GM23338 (cell line): Measurements from ENCODE around the gene TTC23. TPM values are rescaled to one million over a fixed set of nuclear protein-coding genes. Genes with fewer than 3 reads are reported as not detected.

Source experiments
- ATAC-seq: fragments of 200-7000 bp; cut with Tn5 transposase; 3 replicates; pipeline ENCODE4 v1.9.1; 2020
- DNase-seq: peaks from one replicate; pipeline ENCODE4 v3.0.0-alpha.2; 2015; ENCODE audit warnings: low spot score
- H2AFZ ChIP-seq: fragments of 200-600 bp; sonication (generic); 2 replicates; pipeline ENCODE4 v1.8.0; 2016; ENCODE audit warnings: antibody characterized with exemption, mild to moderate bottlenecking, moderate library complexity
- H3F3A ChIP-seq: fragments of 200-600 bp; sonication (generic); replicated peaks from 2 replicates; pipeline ENCODE4 v1.8.0; 2017; ENCODE audit warnings: antibody characterized with exemption, mixed run types, low read depth
- H3K27ac ChIP-seq: fragments of 200-600 bp; sonication (generic); 2 replicates; pipeline ENCODE4 v1.6.1; 2016; ENCODE audit warnings: low read depth
- H3K27me3 ChIP-seq: fragments of 200-600 bp; sonication (generic); 2 replicates; pipeline ENCODE4 v1.8.0; 2016; ENCODE audit warnings: mild to moderate bottlenecking, mixed run types, moderate library complexity; ENCODE audit not compliant: insufficient read depth
- H3K36me3 ChIP-seq: fragments of 200-600 bp; sonication (generic); 2 replicates; pipeline ENCODE4 v1.8.0; 2016; ENCODE audit warnings: mild to moderate bottlenecking; ENCODE audit not compliant: insufficient read depth
- H3K4me1 ChIP-seq: fragments of 200-600 bp; sonication (generic); 2 replicates; pipeline ENCODE4 v1.8.0; 2016; ENCODE audit warnings: mild to moderate bottlenecking, moderate library complexity; ENCODE audit not compliant: insufficient read depth
- H3K4me2 ChIP-seq: fragments of 200-600 bp; sonication (generic); 2 replicates; pipeline ENCODE4 v1.7.1; 2017; ENCODE audit warnings: mixed run types
- H3K4me3 ChIP-seq: fragments of 200-600 bp; sonication (generic); 2 replicates; pipeline ENCODE4 v1.6.1; 2016; ENCODE audit warnings: mixed run types
- H3K79me2 ChIP-seq: fragments of 200-600 bp; sonication (generic); replicated peaks from 2 replicates; pipeline ENCODE4 v1.8.0; 2017; ENCODE audit warnings: mild to moderate bottlenecking; ENCODE audit not compliant: insufficient read depth
- H3K9me2 ChIP-seq: fragments of 200-600 bp; sonication (generic); 2 replicates; pipeline ENCODE4 v1.8.0; 2017; ENCODE audit not compliant: insufficient read depth
- H4K20me1 ChIP-seq: fragments of 200-600 bp; sonication (generic); replicated peaks from 2 replicates; pipeline ENCODE4 v1.8.0; 2017; ENCODE audit warnings: mild to moderate bottlenecking; ENCODE audit not compliant: insufficient read depth
- H3K27ac Mint-ChIP-seq: 2 replicates; pipeline ENCODE4 v1.8.0; 2020; ENCODE audit warnings: inconsistent platforms, mild to moderate bottlenecking, moderate library complexity, mixed read lengths
- H3K27me3 Mint-ChIP-seq: 3 replicates; pipeline ENCODE4 v1.8.0; 2022; ENCODE audit warnings: low read depth, mild to moderate bottlenecking, moderate library complexity, mixed read lengths, inconsistent platforms; ENCODE audit not compliant: insufficient read depth, poor library complexity
- H3K36me3 Mint-ChIP-seq: 3 replicates; pipeline ENCODE4 v1.8.0; 2021; ENCODE audit warnings: low read depth, mild to moderate bottlenecking, inconsistent platforms, moderate library complexity, mixed read lengths
- H3K4me1 Mint-ChIP-seq: 3 replicates; pipeline ENCODE4 v1.8.0; 2020; ENCODE audit warnings: mild to moderate bottlenecking, inconsistent platforms, mixed read lengths
- H3K4me3 Mint-ChIP-seq: 3 replicates; pipeline ENCODE4 v1.8.0; 2021; ENCODE audit warnings: moderate library complexity, mild to moderate bottlenecking, inconsistent platforms, mixed read lengths
- H3K9me3 Mint-ChIP-seq: 3 replicates; pipeline ENCODE4 v1.8.0; 2020; ENCODE audit warnings: moderate library complexity, mild to moderate bottlenecking, inconsistent platforms, mixed read lengths
- CREB1 ChIP-seq: fragments of 250-450 bp; sonication (Bioruptor Pico); IDR thresholded peaks from 2 replicates; pipeline ENCODE4 v1.5.0; 2020; ENCODE audit warnings: low read depth, mild to moderate bottlenecking, moderate library complexity
- CTCF ChIP-seq, 2 experiments: fragments of 200-600 bp in 1 of 2; sonication (generic) in 1 of 2; conservative IDR thresholded peaks; 2 replicates each; pipeline versions ENCODE4 v1.5.1 to v1.6.1; 2016 to 2017; ENCODE audit warnings: antibody characterized with exemption in 2 of 2, low read depth in 2 of 2, mild to moderate bottlenecking in 2 of 2, moderate library complexity in 1 of 2
- ETS1 ChIP-seq: IDR thresholded peaks from 2 replicates; pipeline ENCODE4 v1.6.1; 2016; ENCODE audit warnings: antibody characterized with exemption
- EZH2 ChIP-seq: fragments of 200-600 bp; sonication (generic); IDR thresholded peaks from one replicate; pipeline ENCODE4 v1.8.0; 2017; ENCODE audit warnings: antibody characterized with exemption, mild to moderate bottlenecking, low read depth; ENCODE audit not compliant: unreplicated experiment
- EZH2phosphoT487 ChIP-seq: fragments of 200-600 bp; sonication (generic); IDR thresholded peaks from one replicate; pipeline ENCODE4 v1.8.1; 2018; ENCODE audit warnings: antibody characterized with exemption; ENCODE audit not compliant: unreplicated experiment
- JUNB ChIP-seq: IDR thresholded peaks from one replicate; pipeline ENCODE4 v1.6.1; 2016; ENCODE audit warnings: antibody characterized with exemption; ENCODE audit not compliant: unreplicated experiment
- NANOG ChIP-seq: IDR thresholded peaks from 2 replicates; pipeline ENCODE4 v1.6.1; 2016; ENCODE audit warnings: antibody characterized with exemption, borderline replicate concordance
- POLR2AphosphoS5 ChIP-seq: IDR thresholded peaks from 2 replicates; pipeline ENCODE4 v1.6.1; 2016; ENCODE audit warnings: antibody characterized with exemption, low read depth
- STAT1 ChIP-seq: IDR thresholded peaks from one replicate; pipeline ENCODE4 v1.6.1; 2016; ENCODE audit warnings: antibody characterized with exemption; ENCODE audit not compliant: unreplicated experiment
- ZNF114 ChIP-seq: fragments of 250-450 bp; sonication (Bioruptor Pico); IDR thresholded peaks from 2 replicates; pipeline ENCODE4 v1.5.0; 2020; ENCODE audit warnings: mild to moderate bottlenecking, moderate library complexity
- ZNF331 ChIP-seq: fragments of 250-450 bp; sonication (Bioruptor Pico); IDR thresholded peaks from 2 replicates; pipeline ENCODE4 v1.5.0; 2020; ENCODE audit warnings: low read depth, mild to moderate bottlenecking, moderate library complexity
- ZNF462 ChIP-seq: fragments of 250-450 bp; sonication (Bioruptor Pico); IDR thresholded peaks from 2 replicates; pipeline ENCODE4 v1.5.0; 2020; ENCODE audit warnings: mild to moderate bottlenecking, moderate library complexity
- polyA plus RNA-seq: library from polyadenylated mRNA; unstranded; fragments of >200 nt; fragmentation: Nextera tagmentation; extraction: Ambion mirVana; gene quantifications from 2 replicates; pipeline ENCODE4 v1.2.1, GENCODE V29; 2016
- total RNA-seq: library from RNA; depleted of rRNA; stranded (reverse); fragments of >200 nt; shearing (Covaris generic); gene quantifications from 2 replicates; pipeline ENCODE4 v1.2.3, GENCODE V29; 2014
- TF ChIP-seq, protein P1 (sequence below): IDR thresholded peaks from one replicate; pipeline ENCODE4 v1.6.1; 2018; ENCODE audit warnings: antibody characterized with exemption; ENCODE audit not compliant: unreplicated experiment

Gene TTC23
- total and polyA plus RNA-seq, 2 experiments from 2014 or later = 6.3 to 25.2 TPM

DNA sequence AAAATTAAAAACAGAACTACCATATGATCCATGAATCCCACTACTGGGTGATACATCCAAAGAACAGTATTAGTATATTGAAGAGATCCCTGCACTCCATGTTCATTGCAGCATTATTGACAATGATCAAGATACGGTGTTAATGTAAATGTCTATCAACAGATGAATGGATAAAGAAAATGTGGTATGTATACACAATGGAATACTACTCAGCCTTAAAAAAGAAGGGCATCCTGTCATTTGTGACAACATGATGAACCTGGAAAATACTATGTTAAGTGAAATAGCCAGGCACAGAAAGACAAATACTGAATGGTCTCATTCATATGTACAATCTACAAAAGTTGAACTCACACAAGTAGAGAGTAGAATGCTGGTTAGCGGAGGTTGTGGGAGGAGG lies 16.6 kb downstream of the TTC23 start:
- Mint-ChIP-seq H3K4me3 (no peak overlapping the region), H3K4me1 (0 out of 3 replicates have a peak, but pooled peaks cover under 1% of the 10 kb centered on the region), H3K27ac (no peak overlapping the region), H3K27me3 (no peaks in the 10 kb centered on the region), H3K36me3 (peaks cover 17% of the 10 kb centered on the region), H3K9me3 (no peaks in the 10 kb centered on the region; the same call in 2 of the 3 replicates)
- H3K79me2 ChIP-seq = no peaks in the 10 kb centered on the region
- no peak overlapping the region for H3K4me3 ChIP-seq
- TF ChIP-seq EZH2phosphoT487 (no peak), POLR2AphosphoS5 (no peak), ZNF331 (no peak), CREB1 (CRISPR knock-in tag) (no peak), EZH2 (no peak), CTCF (conservative IDR thresholded peaks at IDR 0.05; ENCODE audit: low read depth in 2 of 2) (no peak), JUNB (no peak), NANOG (no peak), ETS1 (no peak), ZNF114 (CRISPR knock-in tag) (no peak), ZNF462 (no peak), STAT1 (no peak)
- TF ChIP-seq, protein P1, sequence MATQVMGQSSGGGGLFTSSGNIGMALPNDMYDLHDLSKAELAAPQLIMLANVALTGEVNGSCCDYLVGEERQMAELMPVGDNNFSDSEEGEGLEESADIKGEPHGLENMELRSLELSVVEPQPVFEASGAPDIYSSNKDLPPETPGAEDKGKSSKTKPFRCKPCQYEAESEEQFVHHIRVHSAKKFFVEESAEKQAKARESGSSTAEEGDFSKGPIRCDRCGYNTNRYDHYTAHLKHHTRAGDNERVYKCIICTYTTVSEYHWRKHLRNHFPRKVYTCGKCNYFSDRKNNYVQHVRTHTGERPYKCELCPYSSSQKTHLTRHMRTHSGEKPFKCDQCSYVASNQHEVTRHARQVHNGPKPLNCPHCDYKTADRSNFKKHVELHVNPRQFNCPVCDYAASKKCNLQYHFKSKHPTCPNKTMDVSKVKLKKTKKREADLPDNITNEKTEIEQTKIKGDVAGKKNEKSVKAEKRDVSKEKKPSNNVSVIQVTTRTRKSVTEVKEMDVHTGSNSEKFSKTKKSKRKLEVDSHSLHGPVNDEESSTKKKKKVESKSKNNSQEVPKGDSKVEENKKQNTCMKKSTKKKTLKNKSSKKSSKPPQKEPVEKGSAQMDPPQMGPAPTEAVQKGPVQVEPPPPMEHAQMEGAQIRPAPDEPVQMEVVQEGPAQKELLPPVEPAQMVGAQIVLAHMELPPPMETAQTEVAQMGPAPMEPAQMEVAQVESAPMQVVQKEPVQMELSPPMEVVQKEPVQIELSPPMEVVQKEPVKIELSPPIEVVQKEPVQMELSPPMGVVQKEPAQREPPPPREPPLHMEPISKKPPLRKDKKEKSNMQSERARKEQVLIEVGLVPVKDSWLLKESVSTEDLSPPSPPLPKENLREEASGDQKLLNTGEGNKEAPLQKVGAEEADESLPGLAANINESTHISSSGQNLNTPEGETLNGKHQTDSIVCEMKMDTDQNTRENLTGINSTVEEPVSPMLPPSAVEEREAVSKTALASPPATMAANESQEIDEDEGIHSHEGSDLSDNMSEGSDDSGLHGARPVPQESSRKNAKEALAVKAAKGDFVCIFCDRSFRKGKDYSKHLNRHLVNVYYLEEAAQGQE = no peak
- no peaks in the 10 kb centered on the region for H4K20me1 ChIP-seq
- H3K27me3 ChIP-seq = no peaks in the 10 kb centered on the region
- H2AFZ ChIP-seq = no peak overlapping the region
- H3F3A ChIP-seq = no peaks in the 10 kb centered on the region
- DNase-seq (no peak), ATAC-seq (no peak)
- no peaks in the 10 kb centered on the region for H3K4me1 ChIP-seq
- no peak overlapping the region for H3K4me2 ChIP-seq
- peaks cover 3% of the 10 kb centered on the region; the same call in 1 of the 2 replicates for H3K36me3 ChIP-seq
- H3K9me2 ChIP-seq = peaks cover 3% of the 10 kb centered on the region; the same call in 1 of the 2 replicates
- no peak overlapping the region for H3K27ac ChIP-seq
